ENCODE measurements around the gene ABLIM3. TPM values are rescaled to one million over a fixed set of nuclear protein-coding genes. Genes with fewer than 3 reads are reported as not detected.

ABLIM3 gene
- total and polyA plus RNA-seq, 2 experiments from 2014 or later, result 0.19 to 2.2 TPM

GRCh38 chr5:149157330-149157729 lies 16.0 kb downstream of the ABLIM3 start (continued):
- TF ChIP-seq, protein P1, sequence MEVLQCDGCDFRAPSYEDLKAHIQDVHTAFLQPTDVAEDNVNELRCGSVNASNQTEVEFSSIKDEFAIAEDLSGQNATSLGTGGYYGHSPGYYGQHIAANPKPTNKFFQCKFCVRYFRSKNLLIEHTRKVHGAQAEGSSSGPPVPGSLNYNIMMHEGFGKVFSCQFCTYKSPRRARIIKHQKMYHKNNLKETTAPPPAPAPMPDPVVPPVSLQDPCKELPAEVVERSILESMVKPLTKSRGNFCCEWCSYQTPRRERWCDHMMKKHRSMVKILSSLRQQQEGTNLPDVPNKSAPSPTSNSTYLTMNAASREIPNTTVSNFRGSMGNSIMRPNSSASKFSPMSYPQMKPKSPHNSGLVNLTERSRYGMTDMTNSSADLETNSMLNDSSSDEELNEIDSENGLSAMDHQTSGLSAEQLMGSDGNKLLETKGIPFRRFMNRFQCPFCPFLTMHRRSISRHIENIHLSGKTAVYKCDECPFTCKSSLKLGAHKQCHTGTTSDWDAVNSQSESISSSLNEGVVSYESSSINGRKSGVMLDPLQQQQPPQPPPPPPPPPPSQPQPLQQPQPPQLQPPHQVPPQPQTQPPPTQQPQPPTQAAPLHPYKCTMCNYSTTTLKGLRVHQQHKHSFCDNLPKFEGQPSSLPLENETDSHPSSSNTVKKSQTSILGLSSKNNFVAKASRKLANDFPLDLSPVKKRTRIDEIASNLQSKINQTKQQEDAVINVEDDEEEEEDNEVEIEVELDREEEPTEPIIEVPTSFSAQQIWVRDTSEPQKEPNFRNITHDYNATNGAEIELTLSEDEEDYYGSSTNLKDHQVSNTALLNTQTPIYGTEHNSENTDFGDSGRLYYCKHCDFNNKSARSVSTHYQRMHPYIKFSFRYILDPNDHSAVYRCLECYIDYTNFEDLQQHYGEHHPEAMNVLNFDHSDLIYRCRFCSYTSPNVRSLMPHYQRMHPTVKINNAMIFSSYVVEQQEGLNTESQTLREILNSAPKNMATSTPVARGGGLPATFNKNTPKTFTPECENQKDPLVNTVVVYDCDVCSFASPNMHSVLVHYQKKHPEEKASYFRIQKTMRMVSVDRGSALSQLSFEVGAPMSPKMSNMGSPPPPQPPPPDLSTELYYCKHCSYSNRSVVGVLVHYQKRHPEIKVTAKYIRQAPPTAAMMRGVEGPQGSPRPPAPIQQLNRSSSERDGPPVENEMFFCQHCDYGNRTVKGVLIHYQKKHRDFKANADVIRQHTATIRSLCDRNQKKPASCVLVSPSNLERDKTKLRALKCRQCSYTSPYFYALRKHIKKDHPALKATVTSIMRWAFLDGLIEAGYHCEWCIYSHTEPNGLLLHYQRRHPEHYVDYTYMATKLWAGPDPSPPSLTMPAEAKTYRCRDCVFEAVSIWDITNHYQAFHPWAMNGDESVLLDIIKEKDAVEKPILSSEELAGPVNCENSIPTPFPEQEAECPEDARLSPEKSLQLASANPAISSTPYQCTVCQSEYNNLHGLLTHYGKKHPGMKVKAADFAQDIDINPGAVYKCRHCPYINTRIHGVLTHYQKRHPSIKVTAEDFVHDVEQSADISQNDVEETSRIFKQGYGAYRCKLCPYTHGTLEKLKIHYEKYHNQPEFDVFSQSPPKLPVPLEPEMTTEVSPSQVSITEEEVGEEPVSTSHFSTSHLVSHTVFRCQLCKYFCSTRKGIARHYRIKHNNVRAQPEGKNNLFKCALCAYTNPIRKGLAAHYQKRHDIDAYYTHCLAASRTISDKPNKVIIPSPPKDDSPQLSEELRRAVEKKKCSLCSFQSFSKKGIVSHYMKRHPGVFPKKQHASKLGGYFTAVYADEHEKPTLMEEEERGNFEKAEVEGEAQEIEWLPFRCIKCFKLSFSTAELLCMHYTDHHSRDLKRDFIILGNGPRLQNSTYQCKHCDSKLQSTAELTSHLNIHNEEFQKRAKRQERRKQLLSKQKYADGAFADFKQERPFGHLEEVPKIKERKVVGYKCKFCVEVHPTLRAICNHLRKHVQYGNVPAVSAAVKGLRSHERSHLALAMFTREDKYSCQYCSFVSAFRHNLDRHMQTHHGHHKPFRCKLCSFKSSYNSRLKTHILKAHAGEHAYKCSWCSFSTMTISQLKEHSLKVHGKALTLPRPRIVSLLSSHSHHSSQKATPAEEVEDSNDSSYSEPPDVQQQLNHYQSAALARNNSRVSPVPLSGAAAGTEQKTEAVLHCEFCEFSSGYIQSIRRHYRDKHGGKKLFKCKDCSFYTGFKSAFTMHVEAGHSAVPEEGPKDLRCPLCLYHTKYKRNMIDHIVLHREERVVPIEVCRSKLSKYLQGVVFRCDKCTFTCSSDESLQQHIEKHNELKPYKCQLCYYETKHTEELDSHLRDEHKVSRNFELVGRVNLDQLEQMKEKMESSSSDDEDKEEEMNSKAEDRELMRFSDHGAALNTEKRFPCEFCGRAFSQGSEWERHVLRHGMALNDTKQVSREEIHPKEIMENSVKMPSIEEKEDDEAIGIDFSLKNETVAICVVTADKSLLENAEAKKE (CRISPR knock-in tag; IDR thresholded peaks at IDR 0.05), result no peak
- TF ChIP-seq NANOG (IDR thresholded peaks at IDR 0.05; ENCODE audit: borderline replicate concordance) (no peak), STAT1 (IDR thresholded peaks at IDR 0.05; ENCODE audit: unreplicated experiment) (no peak), ZNF114 (CRISPR knock-in tag; IDR thresholded peaks at IDR 0.05) (no peak), JUNB (IDR thresholded peaks at IDR 0.05; ENCODE audit: unreplicated experiment) (no peak), ZNF331 (CRISPR knock-in tag; IDR thresholded peaks at IDR 0.05; ENCODE audit: low read depth) (no peak), CREB1 (CRISPR knock-in tag; IDR thresholded peaks at IDR 0.05; ENCODE audit: low read depth) (no peak)
- TF ChIP-seq, protein P2, sequence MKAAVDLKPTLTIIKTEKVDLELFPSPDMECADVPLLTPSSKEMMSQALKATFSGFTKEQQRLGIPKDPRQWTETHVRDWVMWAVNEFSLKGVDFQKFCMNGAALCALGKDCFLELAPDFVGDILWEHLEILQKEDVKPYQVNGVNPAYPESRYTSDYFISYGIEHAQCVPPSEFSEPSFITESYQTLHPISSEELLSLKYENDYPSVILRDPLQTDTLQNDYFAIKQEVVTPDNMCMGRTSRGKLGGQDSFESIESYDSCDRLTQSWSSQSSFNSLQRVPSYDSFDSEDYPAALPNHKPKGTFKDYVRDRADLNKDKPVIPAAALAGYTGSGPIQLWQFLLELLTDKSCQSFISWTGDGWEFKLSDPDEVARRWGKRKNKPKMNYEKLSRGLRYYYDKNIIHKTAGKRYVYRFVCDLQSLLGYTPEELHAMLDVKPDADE (IDR thresholded peaks at IDR 0.05), result no peak

GRCh38 chr5:149160291-149160787 lies 19.0 kb downstream of the ABLIM3 start:
- H3K27me3 ChIP-seq (ENCODE audit: insufficient read depth), result no peaks in the 10 kb centered on the region
- no peaks in the 10 kb centered on the region for H3F3A ChIP-seq (replicated peaks; ENCODE audit: low read depth)
- H2AFZ ChIP-seq, result no peak overlapping the region
- H3K9me3 Mint-ChIP-seq, result no peaks in the 10 kb centered on the region
- no peaks in the 10 kb centered on the region for H3K4me1 Mint-ChIP-seq
- H3K4me3 Mint-ChIP-seq, result no peak overlapping the region
- H3K27ac ChIP-seq (ENCODE audit: low read depth), result no peak overlapping the region
- H3K36me3 Mint-ChIP-seq (ENCODE audit: low read depth), result no peaks in the 10 kb centered on the region
- no peaks in the 10 kb centered on the region for H3K4me1 ChIP-seq (ENCODE audit: insufficient read depth)
- H3K4me2 ChIP-seq, result no peak overlapping the region
- no peaks in the 10 kb centered on the region for H3K27me3 Mint-ChIP-seq (ENCODE audit: insufficient read depth, low read depth, poor library complexity)
- no peaks in the 10 kb centered on the region for H3K9me2 ChIP-seq (ENCODE audit: insufficient read depth)
- H3K27ac Mint-ChIP-seq, result no peak overlapping the region
- ATAC-seq (no peak), DNase-seq (ENCODE audit: low spot score) (no peak)
- no peaks in the 10 kb centered on the region for H3K79me2 ChIP-seq (replicated peaks; ENCODE audit: insufficient read depth)
- H4K20me1 ChIP-seq (replicated peaks; ENCODE audit: insufficient read depth), result no peaks in the 10 kb centered on the region
- no peaks in the 10 kb centered on the region for H3K36me3 ChIP-seq (ENCODE audit: insufficient read depth)
- no peak overlapping the region for H3K4me3 ChIP-seq
- TF ChIP-seq REST (IDR thresholded peaks at IDR 0.05; ENCODE audit: unreplicated experiment), result no peak
- TF ChIP-seq STAT1 (IDR thresholded peaks at IDR 0.05; ENCODE audit: unreplicated experiment), result no peak
- no peak for TF ChIP-seq EZH2 (IDR thresholded peaks at IDR 0.05; ENCODE audit: low read depth, unreplicated experiment)

All from GM23338 (cell line).